Limb (tissue), 2 donors: Measurements from ENCODE around the gene NKX1-2.
A peak's percentile ranks its signal among the peaks of the same experiment; 100 is the strongest.

Experiments
- DNase-seq, 2 donors: peaks; one replicate each; pipeline ENCODE4 v3.0.0-alpha.2; 2016; ENCODE audit errors: extremely low spot score in 2 of 2

Gene NKX1-2

GRCh38 chr10:124476043-124476725 is 26.3 kb upstream of the NKX1-2 start:
- no peak for DNase-seq

- DNase-seq, result no peak
Measured at GRCh38 chr10:124474514-124475070, 24.8 kb upstream of the NKX1-2 start.

GRCh38 chr10:124473070-124473469 is 23.2 kb upstream of the NKX1-2 start:
- DNase-seq, result no peak

- DNase-seq, result no peak
Measured at GRCh38 chr10:124472071-124472470, 22.2 kb upstream of the NKX1-2 start.

- DNase-seq, result no peak
Measured at GRCh38 chr10:124470544-124471434, 21.0 kb upstream of the NKX1-2 start.

GRCh38 chr10:124469956-124470484 is 20.2 kb upstream of the NKX1-2 start:
- no peak for DNase-seq

GRCh38 chr10:124468624-124469023 is 18.8 kb upstream of the NKX1-2 start:
- no peak for DNase-seq

GRCh38 chr10:124467165-124467564 is 17.3 kb upstream of the NKX1-2 start:
- DNase-seq, result no peak

- DNase-seq, result no peak
Measured at GRCh38 chr10:124465777-124466488, 16.1 kb upstream of the NKX1-2 start.

GRCh38 chr10:124465003-124465776 is 15.4 kb upstream of the NKX1-2 start:
- DNase-seq, result no peak

- no peak for DNase-seq
Measured at GRCh38 chr10:124464028-124464965, 14.5 kb upstream of the NKX1-2 start.

- DNase-seq, result no peak
Measured at GRCh38 chr10:124462348-124462695, 12.5 kb upstream of the NKX1-2 start.

- DNase-seq, result peak; percentile 83 to 92
Measured at GRCh38 chr10:124461642-124462347, 12.0 kb upstream of the NKX1-2 start, which contains the start of gene LHPP. TSS of gene LHPP (plus strand) at chr10:124461823. CDS start at chr10:124461863, 40 bp downstream.

GRCh38 chr10:124460144-124460543 is 10.3 kb upstream of the NKX1-2 start:
- DNase-seq, result no peak

- no peak for DNase-seq
Measured at GRCh38 chr10:124459395-124459794, 9.6 kb upstream of the NKX1-2 start.

GRCh38 chr10:124458889-124459288 is 9.1 kb upstream of the NKX1-2 start:
- DNase-seq, result no peak

GRCh38 chr10:124458473-124458872 is 8.6 kb upstream of the NKX1-2 start:
- no peak for DNase-seq

GRCh38 chr10:124455441-124455840 is 5.6 kb upstream of the NKX1-2 start:
- no peak for DNase-seq
